ENCODE results near the gene PDK2.

Gene PDK2

DNA sequence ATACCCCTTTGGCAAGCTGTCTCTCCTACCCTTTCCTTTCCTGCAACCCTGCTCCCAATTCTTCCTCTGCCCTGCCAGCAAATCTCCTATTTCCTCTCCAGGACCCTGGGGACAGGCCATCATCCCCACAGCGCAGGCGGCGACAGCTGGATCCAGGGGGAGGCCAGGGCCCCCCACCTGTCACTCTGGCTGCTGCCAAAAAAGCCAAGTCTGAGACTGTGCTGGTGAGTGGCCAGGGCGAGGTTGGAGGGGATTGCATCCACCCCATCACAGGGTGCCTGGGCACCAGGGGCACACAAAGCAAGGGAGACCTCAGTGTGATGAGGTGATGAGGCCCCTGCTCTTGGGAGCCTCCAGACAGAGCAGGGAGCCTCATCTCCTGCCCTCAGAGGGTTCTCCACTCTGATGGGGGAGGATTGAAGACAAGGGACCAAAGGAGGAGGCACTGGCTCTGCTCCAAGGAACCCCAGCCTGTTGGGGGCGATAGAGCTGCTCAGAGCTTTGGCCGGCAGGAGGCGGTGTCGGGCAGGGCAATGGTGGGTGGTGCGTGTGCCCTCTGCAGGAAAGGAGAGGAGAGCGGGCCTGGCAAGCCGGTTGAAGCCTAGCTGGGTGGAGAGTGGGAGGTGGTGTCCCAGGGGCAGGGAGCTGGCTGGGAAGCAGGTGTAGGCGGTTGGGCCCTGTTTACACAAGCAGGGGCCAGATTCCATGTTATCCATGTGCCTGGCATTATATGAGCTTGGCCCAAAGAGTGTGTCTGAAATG, 15.6 kb upstream of the PDK2 start:
- no peak for DNase-seq (ENCODE audit: low read depth)

DNA sequence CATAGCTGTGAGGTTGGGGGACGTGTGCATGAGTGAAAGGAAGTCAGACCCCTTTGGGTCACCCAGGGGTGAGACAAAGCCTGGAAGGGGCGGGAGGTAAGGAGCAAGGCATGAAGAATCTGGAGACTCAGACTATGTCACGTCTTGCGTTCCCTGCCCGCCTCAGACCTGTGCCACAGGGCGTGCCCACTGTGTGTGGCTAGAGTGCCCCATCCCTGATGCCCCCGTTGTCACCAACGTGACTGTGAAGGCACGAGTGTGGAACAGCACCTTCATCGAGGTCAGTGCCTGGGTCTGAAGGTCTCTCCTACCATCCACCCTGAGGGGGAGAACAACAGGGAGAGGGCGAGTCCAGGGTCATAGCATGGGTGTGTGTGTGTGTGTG, 15.1 kb upstream of the PDK2 start:
- no peak for DNase-seq (ENCODE audit: low read depth)

DNA sequence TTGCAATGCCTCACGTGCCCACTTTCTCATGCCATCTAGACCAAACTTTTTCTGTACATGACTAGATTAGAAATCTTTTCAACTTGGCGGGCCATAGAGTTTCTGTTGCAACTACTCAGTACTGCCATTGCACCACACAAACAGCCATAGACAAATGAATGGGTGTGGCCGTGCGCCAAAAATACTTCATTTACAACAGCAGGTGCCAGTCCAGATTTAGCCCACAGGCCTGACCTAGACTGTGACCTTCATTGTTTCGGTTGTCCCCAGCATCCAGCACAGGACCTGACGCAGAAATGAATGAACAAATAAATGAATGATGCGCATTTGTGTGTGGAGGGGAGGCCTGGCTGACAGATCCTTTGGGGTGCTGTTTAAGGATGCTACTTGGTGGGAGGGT, 14.3 kb upstream of the PDK2 start:
- no peak for DNase-seq (ENCODE audit: low read depth)

DNA sequence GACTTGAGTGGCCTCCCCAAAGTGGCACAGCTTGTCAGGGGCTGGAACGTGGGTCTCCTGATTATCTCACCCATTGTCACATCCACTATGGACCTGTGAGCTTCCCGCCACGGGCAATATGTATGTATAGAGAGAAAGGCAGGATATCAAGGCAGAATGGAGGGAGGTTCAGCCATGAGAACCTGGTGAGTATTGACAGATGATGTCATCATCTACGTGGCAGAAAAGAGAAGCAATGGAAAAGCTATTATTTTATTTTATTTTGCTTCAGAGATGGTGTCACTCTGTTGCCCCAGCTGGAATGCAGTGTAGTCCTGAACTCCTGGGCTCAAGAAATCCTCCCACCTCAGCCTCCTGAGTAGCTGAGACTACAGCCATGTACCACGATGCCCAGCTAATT, 13.4 kb upstream of the PDK2 start:
- DNase-seq (ENCODE audit: low read depth) = no peak

DNA sequence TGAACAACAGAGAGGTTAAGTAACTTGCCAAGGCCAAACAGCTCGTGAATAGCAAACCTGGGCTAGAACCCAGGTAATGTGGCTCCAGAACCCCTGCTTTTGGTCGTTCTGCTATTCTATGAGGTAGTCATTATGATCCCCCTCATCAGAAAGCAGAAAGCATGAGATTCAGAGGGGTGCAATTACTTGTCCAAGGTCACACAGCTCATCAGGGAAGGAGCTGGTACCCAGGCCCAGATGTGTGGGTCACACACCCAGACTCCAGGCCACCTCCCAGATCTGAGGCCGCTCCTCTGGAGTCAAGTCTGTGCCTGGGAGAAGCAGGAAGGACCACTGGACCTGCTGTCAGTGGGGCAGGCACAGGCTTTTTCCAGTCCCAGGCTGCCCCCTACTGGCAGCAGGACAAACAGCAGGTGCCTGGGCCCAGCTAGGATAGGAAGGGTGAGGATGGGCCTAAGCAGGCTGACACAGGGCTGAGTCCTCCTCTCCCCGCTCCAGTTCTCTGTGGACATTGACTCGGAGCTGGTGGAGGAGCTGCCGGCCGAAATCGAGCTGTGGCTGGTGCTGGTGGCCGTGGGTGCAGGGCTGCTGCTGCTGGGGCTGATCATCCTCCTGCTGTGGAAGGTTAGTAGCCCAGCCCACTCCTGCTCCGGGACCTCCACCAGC, 7.8 kb upstream of the PDK2 start:
- DNase-seq (ENCODE audit: low read depth) = peak; percentile 58

DNA sequence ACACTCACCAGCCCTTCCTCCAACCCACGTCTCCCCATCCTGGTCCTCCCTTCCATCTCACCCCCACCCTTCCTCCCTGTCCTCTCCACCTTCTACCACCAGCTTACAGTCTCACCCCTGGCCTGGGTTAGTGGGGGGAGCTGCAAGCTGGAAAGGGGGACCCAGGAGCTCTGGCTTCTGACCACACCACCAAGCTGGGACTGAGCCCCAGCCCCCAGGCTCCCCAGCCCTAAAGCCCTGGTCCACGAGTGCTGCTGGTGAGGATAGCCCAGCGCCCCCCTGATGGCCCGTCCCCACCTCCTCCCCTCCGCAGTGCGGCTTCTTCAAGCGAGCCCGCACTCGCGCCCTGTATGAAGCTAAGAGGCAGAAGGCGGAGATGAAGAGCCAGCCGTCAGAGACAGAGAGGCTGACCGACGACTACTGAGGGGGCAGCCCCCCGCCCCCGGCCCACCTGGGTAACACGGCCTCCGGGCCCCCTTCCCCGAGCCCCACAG, 7.2 kb upstream of the PDK2 start:
- DNase-seq (ENCODE audit: low read depth) = no peak

DNA sequence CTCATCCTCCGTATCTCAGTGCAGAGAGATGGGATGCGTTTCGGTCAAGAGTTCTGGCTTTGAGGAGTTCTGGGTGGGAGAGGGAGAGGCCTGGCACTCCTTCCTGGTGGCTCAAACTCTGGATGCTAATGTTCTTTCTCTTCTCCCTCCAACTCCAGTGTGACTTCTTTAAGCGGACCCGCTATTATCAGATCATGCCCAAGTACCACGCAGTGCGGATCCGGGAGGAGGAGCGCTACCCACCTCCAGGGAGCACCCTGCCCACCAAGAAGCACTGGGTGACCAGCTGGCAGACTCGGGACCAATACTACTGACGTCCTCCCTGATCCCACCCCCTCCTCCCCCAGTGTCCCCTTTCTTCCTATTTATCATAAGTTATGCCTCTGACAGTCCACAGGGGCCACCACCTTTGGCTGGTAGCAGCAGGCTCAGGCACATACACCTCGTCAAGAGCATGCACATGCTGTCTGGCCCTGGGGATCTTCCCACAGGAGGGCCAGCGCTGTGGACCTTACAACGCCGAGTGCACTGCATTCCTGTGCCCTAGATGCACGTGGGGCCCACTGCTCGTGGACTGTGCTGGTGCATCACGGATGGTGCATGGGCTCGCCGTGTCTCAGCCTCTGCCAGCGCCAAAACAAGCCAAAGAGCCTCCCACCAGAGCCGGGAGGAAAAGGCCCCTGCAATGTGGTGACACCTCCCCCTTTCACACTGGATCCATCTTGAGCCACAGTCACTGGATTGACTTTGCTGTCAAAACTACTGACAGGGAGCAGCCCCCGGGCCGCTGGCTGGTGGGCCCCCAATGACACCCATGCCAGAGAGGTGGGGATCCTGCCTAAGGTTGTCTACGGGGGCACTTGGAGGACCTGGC, 6.0 kb upstream of the PDK2 start:
- DNase-seq (ENCODE audit: low read depth) = no peak

DNA sequence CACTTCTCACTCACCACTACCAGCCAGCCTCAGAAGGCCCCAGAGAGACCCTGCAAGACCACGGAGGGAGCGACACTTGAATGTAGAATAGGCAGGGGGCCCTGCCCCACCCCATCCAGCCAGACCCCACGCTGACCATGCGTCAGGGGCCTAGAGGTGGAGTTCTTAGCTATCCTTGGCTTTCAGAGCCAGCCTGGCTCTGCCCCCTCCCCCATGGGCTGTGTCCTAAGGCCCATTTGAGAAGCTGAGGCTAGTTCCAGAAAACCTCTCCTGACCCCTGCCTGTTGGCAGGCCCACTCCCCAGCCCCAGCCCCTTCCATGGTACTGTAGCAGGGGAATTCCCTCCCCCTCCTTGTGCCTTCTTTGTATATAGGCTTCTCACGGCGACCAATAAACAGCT, 5.1 kb upstream of the PDK2 start:
- no peak for DNase-seq (ENCODE audit: low read depth)

DNA sequence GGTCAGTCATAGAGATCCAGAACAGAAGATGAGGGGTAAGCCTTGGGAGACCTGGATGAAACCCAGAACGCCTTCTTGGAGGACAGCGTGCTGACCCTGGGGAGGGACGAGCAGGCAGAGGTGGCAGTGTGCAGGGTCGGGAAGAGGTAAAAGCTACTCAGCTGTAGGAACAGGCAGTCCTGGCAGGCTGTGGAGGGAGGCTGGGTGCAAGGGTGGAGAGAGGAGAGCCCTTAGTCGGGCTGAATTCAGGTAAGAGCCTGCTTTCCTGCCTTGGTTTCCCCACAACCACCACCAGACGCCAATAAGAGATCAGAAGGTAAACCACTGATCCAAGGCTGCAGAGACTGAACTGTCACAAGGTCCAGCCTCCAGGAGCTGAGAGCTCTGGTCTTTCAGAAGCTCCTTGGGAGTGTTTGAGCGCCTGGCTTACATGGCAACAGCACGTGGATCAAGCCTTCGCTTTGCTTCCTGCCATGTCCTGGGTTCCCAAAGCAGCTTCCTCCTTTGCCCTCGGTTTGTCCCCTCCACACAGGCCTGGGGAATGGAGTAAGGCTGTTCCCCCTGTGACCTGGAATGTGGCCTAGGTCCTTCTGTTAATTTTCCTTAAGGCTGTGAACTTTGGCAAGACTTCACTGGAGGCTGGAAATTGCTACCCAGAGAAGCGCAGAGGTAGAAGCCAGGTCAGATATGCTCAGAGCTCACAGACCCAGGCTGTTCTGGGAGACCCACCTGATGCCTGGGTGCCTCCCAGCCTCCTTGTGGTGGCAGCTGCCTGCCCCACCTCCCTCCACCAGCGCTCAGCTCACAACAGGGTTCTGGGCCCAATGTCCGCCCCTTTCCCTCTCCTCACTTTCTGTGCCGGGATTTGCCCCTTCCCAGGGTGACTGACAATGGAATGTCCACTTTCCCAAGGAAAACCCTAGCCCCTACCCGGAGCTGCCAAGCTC, 3.9 kb upstream of the PDK2 start:
- no peak for DNase-seq (ENCODE audit: low read depth)

DNA sequence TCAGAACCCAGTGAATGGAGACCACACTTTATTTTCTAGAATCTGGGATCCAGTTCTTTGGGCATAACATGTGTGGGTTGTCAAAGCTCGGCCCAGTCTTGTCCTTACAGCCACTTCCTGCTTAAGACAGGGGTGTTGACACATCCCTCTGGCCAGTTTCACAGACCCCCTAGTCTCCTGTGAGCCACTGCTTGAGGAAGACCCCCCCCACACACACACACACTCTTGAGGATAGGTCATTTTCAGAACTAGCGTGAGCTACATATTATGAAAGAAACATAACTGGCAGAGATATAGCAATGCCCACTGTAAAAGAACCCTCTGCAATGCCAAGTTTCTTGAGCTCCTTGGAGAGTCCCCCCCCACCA, 3.2 kb upstream of the PDK2 start:
- DNase-seq (ENCODE audit: low read depth) = no peak

DNA sequence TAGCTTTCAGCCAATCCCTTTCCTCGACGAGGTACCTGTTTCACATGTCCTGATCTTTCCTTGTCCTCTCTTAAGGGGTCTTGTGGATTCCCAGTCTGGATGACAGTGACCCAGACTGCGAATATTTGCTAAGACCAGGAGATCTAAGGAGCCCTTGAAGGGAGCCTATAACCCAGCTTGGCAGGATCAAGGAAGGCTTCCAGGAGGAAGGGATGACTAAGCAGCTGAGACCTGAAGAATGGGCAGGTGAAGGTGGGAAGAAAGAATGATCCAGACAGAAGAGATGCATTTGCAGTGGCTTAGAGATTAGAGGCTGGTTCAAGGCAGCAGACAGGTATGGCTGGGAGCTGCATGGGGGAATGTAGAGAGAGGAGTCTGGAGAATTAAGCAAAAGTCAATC, 1.9 kb upstream of the PDK2 start:
- DNase-seq (ENCODE audit: low read depth) = no peak

DNA sequence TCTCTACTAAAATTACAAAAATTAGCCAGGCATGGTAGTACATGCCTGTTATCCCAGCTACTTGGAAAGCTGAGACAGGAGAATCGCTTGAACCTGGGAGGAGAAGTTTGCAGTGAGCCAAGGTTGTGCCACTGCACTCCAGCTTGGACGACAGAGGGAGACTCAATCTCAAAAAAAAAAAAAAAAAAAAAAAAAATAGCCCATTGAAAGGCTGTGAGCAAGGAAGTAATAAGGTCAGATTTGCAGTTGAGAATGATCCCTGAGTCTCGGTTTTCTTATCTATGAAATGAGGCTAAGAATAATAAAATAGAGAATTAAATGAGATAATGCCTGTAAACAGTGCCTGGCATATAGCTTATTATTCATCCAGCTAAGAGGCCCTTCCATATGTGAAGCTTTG, 1.3 kb upstream of the PDK2 start:
- DNase-seq (ENCODE audit: low read depth) = no peak

DNA sequence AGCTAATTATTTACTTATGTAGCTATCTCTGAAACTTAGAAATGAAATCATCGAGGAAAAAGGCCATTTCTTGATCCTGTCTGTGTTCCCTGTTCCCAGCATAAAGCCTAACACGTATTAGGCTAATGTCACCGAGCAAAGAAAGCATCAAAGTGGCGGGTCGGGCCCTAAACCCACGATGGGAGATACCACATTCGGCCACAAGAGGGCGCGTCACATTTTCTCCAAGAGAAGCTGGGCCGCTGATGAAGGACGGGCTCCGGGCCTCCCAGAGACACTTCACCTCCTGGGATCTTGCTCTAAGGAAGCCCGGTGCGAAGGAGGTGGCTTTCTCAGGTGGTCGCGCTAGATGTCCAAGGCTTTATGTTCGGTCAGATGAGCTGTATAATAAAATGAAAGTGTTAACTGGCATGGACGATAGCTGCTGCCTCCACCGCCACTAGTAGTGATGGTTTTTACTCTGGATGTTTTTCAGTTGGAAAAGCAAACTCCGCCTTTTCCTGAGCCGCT, 853 bp upstream of the PDK2 start:
- peak; percentile 86 for DNase-seq (ENCODE audit: low read depth)

DNA sequence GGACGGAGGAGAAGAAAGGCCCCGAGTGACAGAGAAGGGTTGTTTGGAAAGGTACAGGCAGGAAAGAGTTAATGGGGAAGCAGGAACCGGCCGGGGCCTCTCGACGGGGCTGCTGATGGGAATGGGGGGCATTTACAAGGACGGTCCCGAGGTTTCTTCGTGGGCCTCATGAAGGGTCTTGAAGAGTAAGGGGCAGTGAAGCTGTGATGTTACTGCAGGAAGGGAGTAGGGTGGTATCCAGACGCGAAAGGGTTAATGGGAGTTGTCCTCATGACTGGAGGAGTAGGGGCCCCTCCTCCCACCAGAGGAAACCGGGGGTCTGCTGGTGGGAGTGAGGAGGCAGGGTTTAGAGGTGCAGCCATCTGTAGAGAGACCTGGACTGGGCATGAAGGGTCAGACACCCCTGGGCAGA, 481 bp downstream of the PDK2 start:
- no peak for DNase-seq (ENCODE audit: low read depth)

DNA sequence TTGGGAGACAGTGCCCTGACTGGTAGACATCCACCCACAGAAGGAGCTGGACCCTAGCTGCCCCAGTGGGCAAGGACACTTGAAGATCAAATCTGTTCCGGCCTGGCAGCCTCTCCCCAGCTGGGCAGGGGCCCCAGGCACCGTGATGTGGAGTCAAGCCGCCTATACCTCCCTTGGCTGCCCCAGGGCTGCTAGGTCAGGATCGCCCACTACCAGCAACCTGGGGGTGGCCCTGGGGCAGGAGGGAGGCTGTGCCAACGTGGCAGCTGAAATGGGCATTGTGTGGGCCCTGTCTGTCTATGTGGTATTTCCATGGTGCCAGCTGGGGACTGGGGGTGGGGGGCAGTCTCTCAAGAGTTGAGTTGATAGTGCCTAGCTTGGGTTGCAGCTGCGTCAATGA, 941 bp downstream of the PDK2 start:
- DNase-seq (ENCODE audit: low read depth) = no peak

DNA sequence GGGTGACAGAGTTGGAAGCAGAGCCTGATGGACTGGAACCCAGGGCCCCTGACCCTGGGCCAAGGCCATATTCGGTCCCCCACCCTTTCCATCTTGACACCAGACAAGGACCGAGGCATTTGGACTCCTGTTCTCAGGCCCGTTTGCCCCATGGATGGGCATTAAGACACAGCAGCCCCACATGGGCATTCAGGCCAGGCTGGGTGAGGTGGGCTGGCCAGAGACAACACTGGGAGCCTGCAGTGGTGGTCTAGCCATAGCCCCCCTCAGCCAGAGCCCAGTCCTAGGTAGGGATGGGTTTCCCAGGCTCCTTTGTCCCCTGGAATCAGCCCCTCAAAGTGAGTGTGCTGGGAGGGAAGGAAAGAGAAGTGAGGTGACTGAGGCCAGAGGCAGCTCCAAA, 1.6 kb downstream of the PDK2 start:
- DNase-seq (ENCODE audit: low read depth) = no peak

DNA sequence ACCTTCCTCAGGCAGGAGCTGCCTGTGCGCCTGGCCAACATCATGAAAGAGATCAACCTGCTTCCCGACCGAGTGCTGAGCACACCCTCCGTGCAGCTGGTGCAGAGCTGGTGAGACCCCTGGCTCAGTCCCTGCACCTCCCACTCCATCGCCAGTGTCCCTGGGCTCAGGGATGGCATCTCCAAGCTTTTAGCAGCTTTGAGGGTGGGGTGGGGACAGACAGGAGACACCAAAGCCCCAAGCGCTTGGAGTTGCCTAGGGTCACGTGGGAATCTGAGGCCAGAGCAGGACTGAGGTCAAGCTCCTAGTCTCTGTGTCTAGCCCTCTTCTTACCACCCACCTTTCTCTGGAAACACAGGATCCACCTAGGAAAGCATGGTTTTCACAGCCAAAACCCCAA, 2.3 kb downstream of the PDK2 start:
- no peak for DNase-seq (ENCODE audit: low read depth)

DNA sequence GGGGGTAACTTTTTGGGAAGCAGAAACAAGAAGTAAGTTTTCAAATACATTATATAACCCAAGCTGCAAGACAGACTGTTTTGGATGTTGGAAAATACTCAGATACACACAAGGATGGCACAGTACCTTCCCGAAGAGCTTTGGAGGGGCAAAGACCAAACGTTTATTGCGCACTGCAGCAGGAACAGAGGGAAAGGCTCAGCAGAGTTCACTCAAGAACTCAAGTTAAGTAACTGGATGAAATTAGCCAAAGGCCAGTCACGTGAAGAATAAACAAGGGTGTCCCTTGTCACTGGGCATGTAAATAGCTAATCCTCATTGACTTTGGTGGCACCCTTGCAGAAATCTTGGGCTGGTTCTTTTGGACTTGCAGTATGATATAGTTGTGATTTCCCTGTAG, 2.8 kb downstream of the PDK2 start:
- DNase-seq (ENCODE audit: low read depth) = no peak

DNA sequence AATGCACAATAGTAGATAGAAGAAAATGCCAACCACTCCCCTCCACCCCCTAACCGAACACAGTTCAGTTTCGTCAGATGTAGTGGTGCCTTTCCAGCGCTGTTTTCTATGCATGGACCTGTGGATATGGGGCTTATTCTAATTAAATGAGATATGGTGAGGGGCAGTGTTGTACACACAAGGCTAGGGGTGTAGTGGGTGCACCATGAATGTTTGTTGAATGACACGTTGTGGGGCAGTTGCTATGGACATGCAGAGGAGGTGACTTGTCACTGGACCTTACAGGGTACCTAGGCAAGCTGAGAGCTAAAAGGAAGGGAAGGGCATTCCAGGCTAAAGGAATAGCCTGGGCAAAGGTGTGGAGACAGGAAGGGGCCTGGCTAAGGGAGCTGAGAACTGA, 3.4 kb downstream of the PDK2 start:
- no peak for DNase-seq (ENCODE audit: low read depth)

DNA sequence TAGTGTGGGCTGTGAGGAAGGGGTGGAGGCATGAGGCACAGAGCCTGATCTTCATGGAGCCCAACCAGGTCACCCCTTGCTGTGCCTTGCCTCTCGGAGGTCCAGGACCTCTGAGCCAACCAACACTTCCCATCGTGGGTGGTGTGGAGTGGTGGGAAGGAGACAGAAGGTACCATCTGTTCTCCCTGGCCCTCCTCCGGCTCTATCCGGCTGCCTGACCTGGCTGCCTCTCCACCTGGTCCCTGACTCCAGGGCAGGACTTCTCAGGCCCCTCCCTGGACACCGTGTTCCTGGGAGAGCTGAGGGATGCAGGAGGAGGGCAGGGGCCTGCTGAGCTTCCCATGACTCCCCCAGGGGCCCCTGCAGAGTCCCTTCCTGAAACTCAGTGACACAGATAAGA, 3.9 kb downstream of the PDK2 start:
- DNase-seq (ENCODE audit: low read depth) = no peak

DNA sequence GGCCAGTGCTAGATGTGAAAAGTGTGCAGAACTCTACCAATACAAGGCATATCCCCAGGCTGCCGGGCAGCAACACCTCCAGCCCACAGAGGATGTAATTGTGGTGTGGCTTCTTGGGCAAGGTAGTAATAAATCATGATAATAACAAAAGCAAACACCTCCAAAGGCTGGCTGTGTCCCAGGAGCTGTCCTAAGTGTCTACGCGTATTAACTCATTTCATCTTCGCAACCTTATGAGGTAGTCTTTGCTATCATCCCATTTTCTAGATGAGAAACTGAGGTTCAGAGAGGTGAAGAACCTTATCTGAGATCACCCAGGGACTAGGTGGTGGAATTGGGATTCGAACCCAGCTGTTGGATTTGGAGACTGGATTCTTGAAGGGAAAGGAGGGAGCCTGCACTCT, 5.3 kb downstream of the PDK2 start:
- no peak for DNase-seq (ENCODE audit: low read depth)
